Measurements from ENCODE around the gene GSX2. TPM values are rescaled to one million over a fixed set of nuclear protein-coding genes. Genes with fewer than 3 reads are reported as not detected.

Gene GSX2
- total RNA-seq, 1 donor from 2014 or later: not detected

- Histone ChIP-seq H3K4me1 (no peaks in the 10 kb centered on the region), H3K4me3 (no peak overlapping the region), H3K27me3 (ENCODE audit: low read depth) (no peaks in the 10 kb centered on the region), H3K9me3 (no peaks in the 10 kb centered on the region), H3K27ac (no peak overlapping the region), H3K36me3 (no peaks in the 10 kb centered on the region)
- ATAC-seq (no peak), DNase-seq (no peak)
- intact Hi-C loops (cut with DNase I): no loop called here
- no peak for TF ChIP-seq CTCF (IDR thresholded peaks at IDR 0.05)
Measured at GRCh38 chr4:54144661-54145171, 44.8 kb downstream of the GSX2 start.

- ATAC-seq (no peak), DNase-seq (no peak)
- no peak overlapping the region for H3K27ac ChIP-seq
- intact Hi-C loops (cut with DNase I): no loop called here
- TF ChIP-seq CTCF (IDR thresholded peaks at IDR 0.05): no peak
- no peaks in the 10 kb centered on the region for H3K9me3 ChIP-seq
- no peaks in the 10 kb centered on the region for H3K4me1 ChIP-seq
- peaks cover 5% of the 10 kb centered on the region for H3K27me3 ChIP-seq (ENCODE audit: low read depth)
- H3K36me3 ChIP-seq: no peaks in the 10 kb centered on the region
- H3K4me3 ChIP-seq: no peak overlapping the region
Measured at GRCh38 chr4:54146139-54146538, 46.2 kb downstream of the GSX2 start.

- peaks cover 5% of the 10 kb centered on the region for H3K27me3 ChIP-seq (ENCODE audit: low read depth)
- TF ChIP-seq CTCF (IDR thresholded peaks at IDR 0.05): no peak
- H3K4me1 ChIP-seq: no peaks in the 10 kb centered on the region
- H3K9me3 ChIP-seq: no peaks in the 10 kb centered on the region
- H3K4me3 ChIP-seq: no peak overlapping the region
- intact Hi-C loops (cut with DNase I): no loop called here
- H3K36me3 ChIP-seq: no peaks in the 10 kb centered on the region
- H3K27ac ChIP-seq: no peak overlapping the region
- DNase-seq (no peak), ATAC-seq (no peak)
Measured at GRCh38 chr4:54149323-54149722, 49.4 kb downstream of the GSX2 start.

Other genes with a start within 250 kb of the GSX2 start
- gene CHIC2, start 35.6 kb upstream of the GSX2 start, total RNA-seq: 30.1 TPM
- gene PDGFRA, start 129.1 kb downstream of the GSX2 start, total RNA-seq: 69.5 TPM

All from lower lobe of right lung (tissue), 2 donors.